ENCODE measurements around the gene CLDN6.

- TF ChIP-seq CTCF (IDR thresholded peaks at IDR 0.05) (no peak), POLR2A (IDR thresholded peaks at IDR 0.05) (no peak), EP300 (IDR thresholded peaks at IDR 0.05) (no peak)
Measured at GRCh38 chr16:2975161-2975795, 42.7 kb downstream of the CLDN6 start.

All from gastroesophageal sphincter (tissue), 3 donors.